Astrocyte (in vitro differentiated cells and primary cell): Measurements from ENCODE around the gene SLC16A9.

ENCODE experiments used
- EZH2 ChIP-seq: IDR thresholded peaks from 2 replicates; pipeline ENCODE4 v1.6.1; 2012; ENCODE audit warnings: mild to moderate bottlenecking, low read length, inconsistent platforms; ENCODE audit not compliant: insufficient read depth
- TF ChIP-seq, protein P1 (sequence below): IDR thresholded peaks from 2 replicates; pipeline ENCODE4 v1.5.1; 2011; ENCODE audit warnings: low read depth, mild to moderate bottlenecking, inconsistent platforms, low read length, moderate library complexity; ENCODE audit not compliant: insufficient read depth

- TF ChIP-seq, protein P1, sequence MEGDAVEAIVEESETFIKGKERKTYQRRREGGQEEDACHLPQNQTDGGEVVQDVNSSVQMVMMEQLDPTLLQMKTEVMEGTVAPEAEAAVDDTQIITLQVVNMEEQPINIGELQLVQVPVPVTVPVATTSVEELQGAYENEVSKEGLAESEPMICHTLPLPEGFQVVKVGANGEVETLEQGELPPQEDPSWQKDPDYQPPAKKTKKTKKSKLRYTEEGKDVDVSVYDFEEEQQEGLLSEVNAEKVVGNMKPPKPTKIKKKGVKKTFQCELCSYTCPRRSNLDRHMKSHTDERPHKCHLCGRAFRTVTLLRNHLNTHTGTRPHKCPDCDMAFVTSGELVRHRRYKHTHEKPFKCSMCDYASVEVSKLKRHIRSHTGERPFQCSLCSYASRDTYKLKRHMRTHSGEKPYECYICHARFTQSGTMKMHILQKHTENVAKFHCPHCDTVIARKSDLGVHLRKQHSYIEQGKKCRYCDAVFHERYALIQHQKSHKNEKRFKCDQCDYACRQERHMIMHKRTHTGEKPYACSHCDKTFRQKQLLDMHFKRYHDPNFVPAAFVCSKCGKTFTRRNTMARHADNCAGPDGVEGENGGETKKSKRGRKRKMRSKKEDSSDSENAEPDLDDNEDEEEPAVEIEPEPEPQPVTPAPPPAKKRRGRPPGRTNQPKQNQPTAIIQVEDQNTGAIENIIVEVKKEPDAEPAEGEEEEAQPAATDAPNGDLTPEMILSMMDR: no peak
- no peak for TF ChIP-seq EZH2
Observed at GRCh38 chr10:59618666-59619065, 91.0 kb downstream of the SLC16A9 start.
